ENCODE data around the gene NOS3. TPM values are rescaled to one million over a fixed set of nuclear protein-coding genes. Genes with fewer than 3 reads are reported as not detected.

NOS3 gene
- total RNA-seq, 1 donor from 2014 or later, result 1.9 TPM

- no peak for DNase-seq (ENCODE audit: low read depth)
- no peak overlapping the region for H3K4me3 ChIP-seq (ENCODE audit: low read depth, low read length)
- TF ChIP-seq CTCF (conservative IDR thresholded peaks at IDR 0.05; ENCODE audit: low read depth, low read length), result no peak
Measured at GRCh38 chr7:150945171-150945852, 45.5 kb upstream of the NOS3 start.

- no peak overlapping the region for H3K4me3 ChIP-seq (ENCODE audit: low read depth, low read length)
- no peak for DNase-seq (ENCODE audit: low read depth)
- TF ChIP-seq CTCF (conservative IDR thresholded peaks at IDR 0.05; ENCODE audit: low read depth, low read length), result no peak
Measured at GRCh38 chr7:150945853-150946420, 44.9 kb upstream of the NOS3 start.

GRCh38 chr7:150946421-150947240 lies 44.2 kb upstream of the NOS3 start:
- no peak for DNase-seq (ENCODE audit: low read depth)
- no peak for TF ChIP-seq CTCF (conservative IDR thresholded peaks at IDR 0.05; ENCODE audit: low read depth, low read length)
- H3K4me3 ChIP-seq (ENCODE audit: low read depth, low read length), result no peak overlapping the region

GRCh38 chr7:150947241-150947745 lies 43.5 kb upstream of the NOS3 start:
- no peak for TF ChIP-seq CTCF (conservative IDR thresholded peaks at IDR 0.05; ENCODE audit: low read depth, low read length)
- no peak overlapping the region for H3K4me3 ChIP-seq (ENCODE audit: low read depth, low read length)
- no peak for DNase-seq (ENCODE audit: low read depth)

- no peak for TF ChIP-seq CTCF (conservative IDR thresholded peaks at IDR 0.05; ENCODE audit: low read depth, low read length)
- H3K4me3 ChIP-seq (ENCODE audit: low read depth, low read length), result no peak overlapping the region
- DNase-seq (ENCODE audit: low read depth), result no peak
Measured at GRCh38 chr7:150947761-150948651, 42.8 kb upstream of the NOS3 start.

GRCh38 chr7:150948791-150949251 lies 42.0 kb upstream of the NOS3 start:
- DNase-seq (ENCODE audit: low read depth), result no peak
- TF ChIP-seq CTCF (conservative IDR thresholded peaks at IDR 0.05; ENCODE audit: low read depth, low read length), result no peak
- no peak overlapping the region for H3K4me3 ChIP-seq (ENCODE audit: low read depth, low read length)

Data from epithelial cell of proximal tubule (primary cell).